GM12874 (cell line): ENCODE data around the gene BHLHE40.

Source experiments
- TF ChIP-seq, protein P1 (sequence below): IDR thresholded peaks from 2 replicates; pipeline ENCODE4 v1.5.1; 2011; ENCODE audit warnings: low read depth, mild to moderate bottlenecking, control low read depth, low read length, moderate library complexity; ENCODE audit not compliant: insufficient read depth

The BHLHE40 gene

DNA sequence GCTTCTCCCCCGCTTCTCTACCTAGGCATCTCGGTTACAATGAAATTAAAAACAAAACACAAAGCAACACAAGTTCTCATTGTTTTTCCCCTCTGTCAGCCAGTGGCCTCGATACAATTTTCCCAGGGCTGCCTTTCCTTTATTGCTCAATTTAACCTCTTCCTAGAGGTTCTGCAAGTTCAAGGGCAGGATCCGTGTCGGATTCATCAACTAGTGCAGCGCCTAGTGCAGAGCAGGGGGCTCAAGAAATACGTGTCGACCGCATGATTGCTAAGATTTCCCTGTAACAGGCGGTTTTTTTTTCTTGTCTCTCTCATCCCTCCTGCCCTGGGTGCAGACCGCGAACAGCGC, 1.4 kb upstream of the BHLHE40 start:
- TF ChIP-seq, protein P1, sequence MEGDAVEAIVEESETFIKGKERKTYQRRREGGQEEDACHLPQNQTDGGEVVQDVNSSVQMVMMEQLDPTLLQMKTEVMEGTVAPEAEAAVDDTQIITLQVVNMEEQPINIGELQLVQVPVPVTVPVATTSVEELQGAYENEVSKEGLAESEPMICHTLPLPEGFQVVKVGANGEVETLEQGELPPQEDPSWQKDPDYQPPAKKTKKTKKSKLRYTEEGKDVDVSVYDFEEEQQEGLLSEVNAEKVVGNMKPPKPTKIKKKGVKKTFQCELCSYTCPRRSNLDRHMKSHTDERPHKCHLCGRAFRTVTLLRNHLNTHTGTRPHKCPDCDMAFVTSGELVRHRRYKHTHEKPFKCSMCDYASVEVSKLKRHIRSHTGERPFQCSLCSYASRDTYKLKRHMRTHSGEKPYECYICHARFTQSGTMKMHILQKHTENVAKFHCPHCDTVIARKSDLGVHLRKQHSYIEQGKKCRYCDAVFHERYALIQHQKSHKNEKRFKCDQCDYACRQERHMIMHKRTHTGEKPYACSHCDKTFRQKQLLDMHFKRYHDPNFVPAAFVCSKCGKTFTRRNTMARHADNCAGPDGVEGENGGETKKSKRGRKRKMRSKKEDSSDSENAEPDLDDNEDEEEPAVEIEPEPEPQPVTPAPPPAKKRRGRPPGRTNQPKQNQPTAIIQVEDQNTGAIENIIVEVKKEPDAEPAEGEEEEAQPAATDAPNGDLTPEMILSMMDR, result no peak

DNA sequence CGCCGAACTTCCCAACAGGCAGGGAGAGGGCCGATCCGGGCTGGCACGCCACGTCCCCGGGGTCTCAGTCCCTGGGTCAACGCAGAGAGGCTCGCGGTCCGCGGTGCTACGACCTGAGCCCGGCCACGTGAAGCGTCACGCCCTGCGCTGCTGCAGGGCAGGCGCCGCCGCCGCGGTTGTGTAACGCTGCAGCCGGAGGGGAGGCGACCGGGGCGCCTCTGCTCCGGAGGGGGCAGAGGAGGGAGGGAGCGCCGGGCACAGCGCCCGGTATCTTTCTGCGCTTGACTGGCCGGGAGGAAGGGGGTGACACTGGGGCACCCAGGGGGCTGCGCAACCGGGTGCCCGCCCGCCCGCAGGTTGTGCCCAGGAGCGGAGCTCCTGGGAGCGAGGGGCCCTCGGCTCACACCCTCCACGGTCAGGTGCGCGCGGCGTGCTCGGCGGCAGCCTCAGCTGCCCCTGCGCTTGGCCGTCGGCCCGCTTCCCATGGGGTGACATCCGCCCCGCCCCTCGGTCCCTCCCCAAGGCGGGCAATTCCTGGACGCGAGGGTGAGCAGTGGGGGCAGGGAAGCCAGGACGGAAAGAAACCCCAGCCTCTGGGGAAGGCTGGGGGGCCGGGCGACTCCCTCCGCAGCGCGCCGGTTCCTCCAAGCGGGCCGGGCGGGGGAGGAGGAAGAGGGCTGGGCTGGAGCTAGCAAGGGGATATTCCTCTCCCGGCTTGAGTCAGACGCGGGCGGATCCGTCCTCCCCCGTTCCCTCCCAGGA, 852 bp upstream of the BHLHE40 start:
- TF ChIP-seq, protein P1, result no peak

DNA sequence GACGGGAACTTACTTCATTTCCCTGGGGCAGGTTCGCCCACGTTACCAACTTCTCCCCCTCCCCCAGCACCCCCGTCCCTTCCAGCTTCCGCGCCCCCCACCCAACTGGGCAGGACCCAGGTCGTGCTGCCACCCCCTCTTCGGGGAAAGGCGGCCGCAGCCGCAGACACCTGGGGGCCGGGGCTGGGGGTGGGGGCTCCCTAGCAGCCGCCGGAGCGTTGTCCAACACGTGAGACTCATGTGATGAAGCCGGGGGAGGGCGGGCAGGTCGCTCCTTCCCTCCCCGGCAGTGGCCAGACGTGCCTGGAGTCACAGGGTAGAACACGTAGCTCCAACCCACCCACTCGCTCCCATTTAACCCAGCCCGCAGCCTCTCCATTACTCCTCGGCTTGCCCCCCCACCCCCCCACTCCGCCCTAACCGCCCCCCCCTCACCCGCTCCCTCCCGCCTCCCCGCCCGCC, 240 bp upstream of the BHLHE40 start:
- TF ChIP-seq, protein P1, result no peak

DNA sequence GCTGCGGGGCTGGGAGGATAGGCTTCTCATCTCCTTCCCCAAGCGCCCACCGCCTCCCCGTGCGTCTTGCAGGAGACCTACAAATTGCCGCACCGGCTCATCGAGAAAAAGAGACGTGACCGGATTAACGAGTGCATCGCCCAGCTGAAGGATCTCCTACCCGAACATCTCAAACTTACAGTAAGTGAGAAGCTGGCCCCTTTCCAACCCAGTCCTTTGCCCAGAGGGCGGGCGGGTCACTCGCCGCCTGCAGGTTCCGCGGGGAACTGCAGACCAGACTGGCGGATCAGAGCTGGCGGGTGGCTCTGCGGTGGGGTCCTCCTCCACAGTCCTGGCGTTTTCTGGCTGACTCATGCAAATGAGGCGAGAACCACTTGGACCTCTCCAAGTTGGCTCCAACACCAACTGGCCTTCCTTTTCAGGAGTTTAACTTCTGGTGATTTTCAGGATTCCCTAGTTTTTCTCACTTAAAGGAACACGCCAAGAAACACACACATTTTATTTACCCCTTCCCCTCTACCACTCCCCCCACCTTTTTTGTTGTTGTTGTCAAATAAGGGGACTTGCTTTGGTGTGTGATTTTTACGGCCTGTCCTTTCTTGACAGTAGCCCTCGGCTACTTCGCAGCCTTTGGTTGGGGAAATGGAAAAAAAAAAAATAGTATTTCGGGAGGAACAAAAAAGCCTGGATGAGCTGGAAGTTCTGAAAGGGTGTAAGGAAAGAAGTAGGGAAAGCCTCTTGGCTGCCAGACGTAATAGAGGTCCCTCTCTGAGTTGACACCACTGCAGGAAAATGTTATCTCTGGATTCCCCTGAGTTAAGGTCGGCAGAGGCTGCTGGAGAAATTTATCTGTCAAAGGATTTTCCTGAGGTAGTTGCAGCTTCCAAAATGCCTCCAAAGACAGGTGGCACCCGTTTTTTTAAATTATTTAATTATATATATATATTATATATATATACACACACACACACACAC, 1.3 kb downstream of the BHLHE40 start:
- TF ChIP-seq, protein P1, result peak; percentile 98

DNA sequence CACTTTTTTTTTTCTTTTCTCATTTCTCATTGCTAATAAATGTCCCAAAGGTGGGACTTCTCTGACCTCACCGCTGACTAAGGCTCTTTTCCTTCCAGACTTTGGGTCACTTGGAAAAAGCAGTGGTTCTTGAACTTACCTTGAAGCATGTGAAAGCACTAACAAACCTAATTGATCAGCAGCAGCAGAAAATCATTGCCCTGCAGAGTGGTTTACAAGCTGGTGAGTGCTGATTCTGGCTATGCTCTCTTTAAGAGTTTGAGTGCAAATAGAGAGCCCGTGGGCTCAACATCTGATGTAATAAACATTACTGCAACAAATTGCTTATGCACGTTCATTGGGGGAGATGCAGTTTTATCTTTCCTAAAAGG, 2.0 kb downstream of the BHLHE40 start:
- TF ChIP-seq, protein P1, result no peak

DNA sequence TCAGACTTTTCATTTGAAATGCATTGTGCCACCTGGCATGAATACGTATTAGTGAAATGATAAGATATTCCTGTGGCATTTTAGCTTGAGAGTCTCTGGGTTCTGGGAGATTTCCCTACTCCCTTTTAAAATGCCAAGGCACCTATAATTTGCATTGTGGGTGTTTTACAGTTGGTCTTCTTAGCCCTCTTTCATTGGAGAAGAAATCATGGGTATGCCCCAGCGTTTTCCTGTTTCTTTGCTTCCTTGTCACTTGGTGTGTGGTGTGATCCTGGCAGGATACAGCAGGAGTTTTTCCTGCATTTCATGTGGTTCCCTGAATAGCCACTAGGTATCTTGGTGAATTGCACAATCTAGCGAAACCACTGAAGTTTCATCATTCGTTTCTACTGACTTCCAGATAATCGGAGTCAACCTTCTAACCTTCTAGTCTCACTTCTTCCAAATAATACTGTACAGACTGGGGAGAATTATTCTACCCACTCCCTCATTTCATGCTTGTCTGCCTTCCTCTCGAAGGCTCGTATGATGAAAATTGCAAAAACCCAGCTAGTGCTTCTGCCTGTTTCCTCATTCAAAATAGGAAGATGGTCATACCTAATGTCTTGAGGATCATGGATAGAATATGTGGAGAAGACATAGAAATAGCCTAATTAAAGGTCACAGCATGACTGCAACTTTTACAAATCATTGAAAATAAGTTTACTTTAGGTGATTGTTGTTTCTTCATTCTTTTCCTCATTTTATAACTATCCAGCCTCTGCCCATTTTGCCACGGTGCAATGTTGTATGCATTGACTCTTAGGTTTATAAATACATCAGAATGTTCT, 2.6 kb downstream of the BHLHE40 start:
- TF ChIP-seq, protein P1, result peak; percentile 13; the same call in 1 of the 2 replicates
